Activated B cell treated with CpG ODN at 0.5 μM for 24 hours (primary cell): Measurements from ENCODE around the gene CPSF4L. TPM values are rescaled to one million over a fixed set of nuclear protein-coding genes. Genes with fewer than 3 reads are reported as not detected.
A peak's percentile ranks its signal among the peaks of the same experiment; 100 is the strongest.

Source experiments
- ATAC-seq: fragments of 200-7000 bp; cut with Tn5 transposase; one replicate; pipeline ENCODE4 v1.10.0; 2021; ENCODE audit warnings: low read depth, mild to moderate bottlenecking, moderate library complexity
- CTCF ChIA-PET: fragments of 350-600 bp; sonication (Branson Sonifier 250); formaldehyde crosslinking; loops from one replicate; lab custom pipeline; 2021; ENCODE audit warnings: antibody characterized with exemption; lab: Charles Lee
- POLR2A ChIA-PET: fragments of 350-600 bp; sonication (Branson Sonifier 250); formaldehyde crosslinking; loops from one replicate; lab custom pipeline; 2021; ENCODE audit warnings: antibody characterized with exemption; lab: Charles Lee
- DNase-seq: peaks from one replicate; pipeline ENCODE4 v3.0.0; 2022
- H3K27ac Mint-ChIP-seq: one replicate; pipeline ENCODE4 v1.8.0; 2020; ENCODE audit warnings: mixed read lengths
- H3K27me3 Mint-ChIP-seq: one replicate; pipeline ENCODE4 v1.8.0; 2021; ENCODE audit warnings: mixed read lengths
- H3K36me3 Mint-ChIP-seq: one replicate; pipeline ENCODE4 v1.8.0; 2021; ENCODE audit warnings: low read depth, mixed read lengths
- H3K4me1 Mint-ChIP-seq: one replicate; pipeline ENCODE4 v1.8.0; 2021; ENCODE audit warnings: mixed read lengths
- H3K4me3 Mint-ChIP-seq: one replicate; pipeline ENCODE4 v1.8.0; 2020; ENCODE audit warnings: mild to moderate bottlenecking, mixed read lengths
- H3K9me3 Mint-ChIP-seq: one replicate; pipeline ENCODE4 v1.8.0; 2020; ENCODE audit warnings: mixed read lengths
- intact Hi-C: fragments of 100-400 bp; cut with micrococcal nuclease; formaldehyde crosslinking; loops from one replicate; pipeline ENCODE4 v1.15.1; 2024
- total RNA-seq: library from RNA; stranded (reverse); gene quantifications from 2 replicates; pipeline ENCODE4 v1.2.3, GENCODE V29; 2022
- TF ChIP-seq, protein P1 (sequence below): fragments of 200-600 bp; IDR thresholded peaks from one replicate; pipeline ENCODE4 v1.8.0; 2022; ENCODE audit warnings: antibody characterized with exemption, mild to moderate bottlenecking

CPSF4L gene
- total RNA-seq, 1 donor from 2014 or later = not detected

DNA sequence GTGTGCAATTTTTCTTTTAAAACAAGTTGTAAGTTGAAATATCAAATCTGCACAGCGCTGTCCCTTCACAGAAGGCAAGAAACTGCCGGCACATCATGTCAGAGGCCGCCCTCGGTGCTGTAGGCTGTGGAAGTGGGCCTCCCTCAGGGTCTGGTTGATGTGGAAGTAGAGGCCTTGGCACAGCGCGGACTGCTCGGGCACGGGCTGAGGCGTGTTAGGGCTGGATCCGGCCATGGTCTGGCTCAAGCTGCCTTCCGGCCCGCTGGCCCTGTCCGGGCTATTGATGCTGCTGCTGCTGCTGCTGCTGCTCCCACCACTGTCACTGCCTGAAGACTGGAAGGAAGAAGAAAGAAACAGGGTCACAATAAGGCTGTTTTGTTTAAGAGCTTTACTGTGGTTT, 52.2 kb downstream of the CPSF4L start:
- ATAC-seq = no peak
- H3K9me3 Mint-ChIP-seq = no peaks in the 10 kb centered on the region
- H3K27ac Mint-ChIP-seq = no peak overlapping the region
- no peaks in the 10 kb centered on the region for H3K27me3 Mint-ChIP-seq
- no peaks in the 10 kb centered on the region for H3K4me1 Mint-ChIP-seq
- H3K4me3 Mint-ChIP-seq = no peak overlapping the region
- intact Hi-C loops = no loop called here
- no peak for DNase-seq
- POLR2A ChIA-PET = no interaction called here
- CTCF ChIA-PET = interaction anchor here (1.0 kb wide), 1 partner anchor 22 kb away, joined by 4 read pairs; a partner anchor contains a TSS
- peaks cover 69% of the 10 kb centered on the region for H3K36me3 Mint-ChIP-seq
- TF ChIP-seq, protein P1, sequence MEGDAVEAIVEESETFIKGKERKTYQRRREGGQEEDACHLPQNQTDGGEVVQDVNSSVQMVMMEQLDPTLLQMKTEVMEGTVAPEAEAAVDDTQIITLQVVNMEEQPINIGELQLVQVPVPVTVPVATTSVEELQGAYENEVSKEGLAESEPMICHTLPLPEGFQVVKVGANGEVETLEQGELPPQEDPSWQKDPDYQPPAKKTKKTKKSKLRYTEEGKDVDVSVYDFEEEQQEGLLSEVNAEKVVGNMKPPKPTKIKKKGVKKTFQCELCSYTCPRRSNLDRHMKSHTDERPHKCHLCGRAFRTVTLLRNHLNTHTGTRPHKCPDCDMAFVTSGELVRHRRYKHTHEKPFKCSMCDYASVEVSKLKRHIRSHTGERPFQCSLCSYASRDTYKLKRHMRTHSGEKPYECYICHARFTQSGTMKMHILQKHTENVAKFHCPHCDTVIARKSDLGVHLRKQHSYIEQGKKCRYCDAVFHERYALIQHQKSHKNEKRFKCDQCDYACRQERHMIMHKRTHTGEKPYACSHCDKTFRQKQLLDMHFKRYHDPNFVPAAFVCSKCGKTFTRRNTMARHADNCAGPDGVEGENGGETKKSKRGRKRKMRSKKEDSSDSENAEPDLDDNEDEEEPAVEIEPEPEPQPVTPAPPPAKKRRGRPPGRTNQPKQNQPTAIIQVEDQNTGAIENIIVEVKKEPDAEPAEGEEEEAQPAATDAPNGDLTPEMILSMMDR = no peak

DNA sequence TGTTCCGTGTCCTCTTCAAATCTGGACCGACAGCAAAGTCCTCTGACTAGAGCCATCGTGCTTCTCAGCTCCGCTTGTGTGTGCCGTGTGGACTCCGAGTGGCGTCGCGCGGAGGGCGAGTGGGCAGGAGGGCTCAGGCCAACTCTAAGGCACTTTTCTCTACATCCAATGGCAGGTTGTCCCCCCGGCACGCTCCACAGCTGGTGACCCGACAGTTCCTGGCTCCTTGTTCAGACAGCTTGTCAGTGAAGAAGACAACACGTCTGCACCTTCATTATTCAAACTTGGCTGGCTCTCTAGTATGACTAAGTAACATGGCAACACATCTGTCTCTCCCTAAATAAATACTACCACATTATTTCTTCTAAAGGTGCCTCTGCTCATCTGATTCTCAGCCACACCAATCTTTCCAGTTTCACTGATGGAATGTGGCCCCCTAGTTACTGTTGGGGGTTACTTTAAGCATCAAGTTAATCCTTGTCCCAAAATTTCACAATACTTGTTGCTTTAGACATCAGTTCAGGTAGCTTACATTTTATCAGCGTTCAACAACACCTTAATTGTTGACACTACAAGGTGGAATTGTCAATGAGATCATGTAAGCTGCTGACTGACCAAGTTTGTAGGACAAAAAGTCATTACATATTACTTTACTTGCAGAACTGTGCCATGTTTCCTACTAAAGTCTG, 53.4 kb downstream of the CPSF4L start:
- ATAC-seq = no peak
- no peaks in the 10 kb centered on the region for H3K27me3 Mint-ChIP-seq
- CTCF ChIA-PET = no interaction called here
- peaks cover 75% of the 10 kb centered on the region for H3K36me3 Mint-ChIP-seq
- no peak for DNase-seq
- no peak overlapping the region for H3K4me3 Mint-ChIP-seq
- POLR2A ChIA-PET = interaction anchor here (0.5 to 0.7 kb wide), 2 partner anchors 15 to 23 kb away, joined by 3 to 4 read pairs; no protein-coding TSS in a partner anchor
- H3K9me3 Mint-ChIP-seq = no peaks in the 10 kb centered on the region
- no peak overlapping the region for H3K27ac Mint-ChIP-seq
- H3K4me1 Mint-ChIP-seq = no peaks in the 10 kb centered on the region
- TF ChIP-seq, protein P1 = no peak
- intact Hi-C loops = no loop called here

- peaks cover 90% of the 10 kb centered on the region for H3K36me3 Mint-ChIP-seq
- CTCF ChIA-PET = no interaction called here
- no peak for DNase-seq
- no peak overlapping the region for H3K4me3 Mint-ChIP-seq
- no peaks in the 10 kb centered on the region for H3K4me1 Mint-ChIP-seq
- H3K9me3 Mint-ChIP-seq = no peaks in the 10 kb centered on the region
- H3K27ac Mint-ChIP-seq = no peak overlapping the region
- POLR2A ChIA-PET = no interaction called here
- intact Hi-C loops = no loop called here
- ATAC-seq = no peak
- TF ChIP-seq, protein P1 = no peak
- no peaks in the 10 kb centered on the region for H3K27me3 Mint-ChIP-seq
Observed at GRCh38 chr17:73205459-73205961, 56.2 kb downstream of the CPSF4L start.

GRCh38 chr17:73203788-73204479, 57.7 kb downstream of the CPSF4L start:
- DNase-seq (no peak), ATAC-seq (no peak)
- ChIA-PET POLR2A (no interaction called here), CTCF (no interaction called here)
- no peaks in the 10 kb centered on the region for H3K9me3 Mint-ChIP-seq
- intact Hi-C loops = no loop called here
- TF ChIP-seq, protein P1 = no peak
- peak overlapping the region; percentile 35 for H3K27ac Mint-ChIP-seq
- no peaks in the 10 kb centered on the region for H3K4me1 Mint-ChIP-seq
- no peak overlapping the region for H3K4me3 Mint-ChIP-seq
- H3K36me3 Mint-ChIP-seq = peaks cover 95% of the 10 kb centered on the region
- no peaks in the 10 kb centered on the region for H3K27me3 Mint-ChIP-seq

GRCh38 chr17:73203135-73203787, 58.4 kb downstream of the CPSF4L start:
- ChIA-PET POLR2A (no interaction called here), CTCF (interaction anchor here (0.7 kb wide), 1 partner anchor 21 kb away, joined by 3 read pairs; no protein-coding TSS in a partner anchor)

More at GRCh38 chr17:73203135-73203787, 58.4 kb downstream of the CPSF4L start:
- H3K4me3 Mint-ChIP-seq = no peak overlapping the region
- ATAC-seq (no peak), DNase-seq (no peak)
- no peaks in the 10 kb centered on the region for H3K27me3 Mint-ChIP-seq
- H3K4me1 Mint-ChIP-seq = no peaks in the 10 kb centered on the region
- H3K27ac Mint-ChIP-seq = no peak overlapping the region
- H3K36me3 Mint-ChIP-seq = peaks cover 95% of the 10 kb centered on the region
- no peaks in the 10 kb centered on the region for H3K9me3 Mint-ChIP-seq
- intact Hi-C loops = no loop called here
- TF ChIP-seq, protein P1 = no peak
